Measurements from ENCODE around the gene OR10C1.

DNA sequence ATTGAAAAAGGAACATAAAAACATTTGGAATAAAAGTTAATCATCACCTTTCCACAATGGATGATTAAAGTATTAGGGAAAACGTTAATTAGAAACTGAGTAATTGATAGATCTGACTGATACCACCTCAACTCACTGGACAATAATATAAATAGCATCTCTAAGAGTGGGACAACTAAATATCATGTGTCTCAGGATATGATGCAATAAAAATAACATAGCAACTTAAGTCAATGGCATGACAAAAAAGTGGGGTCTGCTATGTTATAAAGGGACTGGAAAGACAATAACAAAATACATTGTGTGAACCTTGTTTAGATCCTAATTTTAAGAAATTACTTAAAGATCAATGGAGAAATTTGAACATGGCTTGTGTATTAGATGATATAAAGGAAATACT lies 14.0 kb upstream of the OR10C1 start:
- TF ChIP-seq CTCF (IDR thresholded peaks at IDR 0.05) (no peak), ZC3H11A (IDR thresholded peaks at IDR 0.05) (no peak), SREBF2 (IDR thresholded peaks at IDR 0.05) (no peak), JUNB (IDR thresholded peaks at IDR 0.05) (no peak), RARB (CRISPR knock-in tag; IDR thresholded peaks at IDR 0.05) (no peak)
